Retinal pigment epithelial cell (primary cell): ENCODE measurements around the gene GPAT2.
"Not testable (repeated sequence)": the region's sequence is repeated elsewhere in the genome, so short reads cannot be mapped to it uniquely, and the experiment has no call there.

Experiments
- DNase-seq: peaks from one replicate; pipeline ENCODE4 v3.0.0-alpha.2; 2010; ENCODE audit warnings: low read depth
- H3K4me3 ChIP-seq: 2 replicates; pipeline ENCODE4 v1.5.1; 2011; ENCODE audit warnings: mild to moderate bottlenecking, low read length, control low read depth, moderate library complexity
- TF ChIP-seq, protein P1 (sequence below): conservative IDR thresholded peaks from 2 replicates; pipeline ENCODE4 v1.5.1; 2011; ENCODE audit warnings: low read depth, low read length, control low read depth, inconsistent platforms

GPAT2 gene

GRCh38 chr2:96065381-96065930 is 30.7 kb upstream of the GPAT2 start:
- no peak overlapping the region for H3K4me3 ChIP-seq
- DNase-seq: no peak
- TF ChIP-seq, protein P1, sequence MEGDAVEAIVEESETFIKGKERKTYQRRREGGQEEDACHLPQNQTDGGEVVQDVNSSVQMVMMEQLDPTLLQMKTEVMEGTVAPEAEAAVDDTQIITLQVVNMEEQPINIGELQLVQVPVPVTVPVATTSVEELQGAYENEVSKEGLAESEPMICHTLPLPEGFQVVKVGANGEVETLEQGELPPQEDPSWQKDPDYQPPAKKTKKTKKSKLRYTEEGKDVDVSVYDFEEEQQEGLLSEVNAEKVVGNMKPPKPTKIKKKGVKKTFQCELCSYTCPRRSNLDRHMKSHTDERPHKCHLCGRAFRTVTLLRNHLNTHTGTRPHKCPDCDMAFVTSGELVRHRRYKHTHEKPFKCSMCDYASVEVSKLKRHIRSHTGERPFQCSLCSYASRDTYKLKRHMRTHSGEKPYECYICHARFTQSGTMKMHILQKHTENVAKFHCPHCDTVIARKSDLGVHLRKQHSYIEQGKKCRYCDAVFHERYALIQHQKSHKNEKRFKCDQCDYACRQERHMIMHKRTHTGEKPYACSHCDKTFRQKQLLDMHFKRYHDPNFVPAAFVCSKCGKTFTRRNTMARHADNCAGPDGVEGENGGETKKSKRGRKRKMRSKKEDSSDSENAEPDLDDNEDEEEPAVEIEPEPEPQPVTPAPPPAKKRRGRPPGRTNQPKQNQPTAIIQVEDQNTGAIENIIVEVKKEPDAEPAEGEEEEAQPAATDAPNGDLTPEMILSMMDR: no peak

DNA sequence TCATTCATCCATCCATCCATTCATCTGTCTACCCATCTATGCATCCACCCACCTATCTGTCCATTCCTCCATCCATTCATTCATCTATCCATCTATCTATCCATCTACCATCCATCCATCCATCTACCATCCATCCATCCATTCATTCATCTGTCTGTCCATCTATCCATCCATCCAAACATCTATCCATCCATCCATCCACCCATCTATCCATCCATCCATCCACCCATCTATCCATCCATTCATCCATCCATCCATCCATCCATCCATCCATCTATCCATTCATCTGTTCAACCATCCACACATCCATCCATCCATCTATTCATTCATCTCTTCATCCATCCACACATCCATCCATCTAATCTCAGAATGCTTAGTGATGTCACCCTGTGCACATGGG is 30.0 kb upstream of the GPAT2 start:
- H3K4me3 ChIP-seq, DNase-seq: not testable (repeated sequence)

DNA sequence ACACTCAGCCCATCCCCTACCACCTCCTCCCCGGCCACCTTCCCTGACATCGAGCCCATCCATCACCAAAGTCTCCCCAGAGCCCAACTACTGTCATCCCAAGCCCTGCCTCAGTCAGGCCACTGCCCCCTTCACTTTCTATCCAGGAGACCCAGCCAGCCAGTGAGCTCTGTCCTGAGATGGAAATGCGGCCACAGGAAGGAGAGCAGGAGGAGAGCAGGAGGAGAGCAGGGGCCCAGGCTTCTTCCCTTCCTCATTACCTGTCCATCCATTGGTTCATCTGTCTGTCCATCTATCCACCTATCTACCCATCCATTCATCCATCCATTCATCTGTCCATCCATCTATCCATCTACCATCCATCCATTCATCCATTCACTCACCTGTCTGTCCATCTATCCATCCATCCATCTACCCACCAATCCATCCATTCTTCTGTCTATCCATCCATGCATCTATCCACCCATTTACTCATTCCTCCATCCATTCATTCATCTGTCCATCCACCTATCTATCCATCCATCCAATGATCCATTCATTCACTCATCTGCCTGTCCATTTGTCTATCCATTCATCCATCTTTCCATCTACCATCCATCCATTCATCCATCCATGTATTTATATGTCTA is 29.4 kb upstream of the GPAT2 start:
- not testable (repeated sequence) for H3K4me3 ChIP-seq, DNase-seq

- not testable (repeated sequence) for DNase-seq, H3K4me3 ChIP-seq
These were observed 28.6 kb upstream of the GPAT2 start for GRCh38 chr2:96063116-96063899.

- not testable (repeated sequence) for H3K4me3 ChIP-seq, DNase-seq
These were observed 27.8 kb upstream of the GPAT2 start for GRCh38 chr2:96062483-96062882.

- DNase-seq, H3K4me3 ChIP-seq: not testable (repeated sequence)
These were observed 27.2 kb upstream of the GPAT2 start for GRCh38 chr2:96061901-96062300.

- not testable (repeated sequence) for DNase-seq
These were observed 26.6 kb upstream of the GPAT2 start for GRCh38 chr2:96061197-96061817.

GRCh38 chr2:96060325-96060724 is 25.6 kb upstream of the GPAT2 start:
- not testable (repeated sequence) for H3K4me3 ChIP-seq, DNase-seq

More at GRCh38 chr2:96061197-96061817, 26.6 kb upstream of the GPAT2 start:
- not testable (repeated sequence) for H3K4me3 ChIP-seq

- not testable (repeated sequence) for H3K4me3 ChIP-seq, DNase-seq
These were observed 24.7 kb upstream of the GPAT2 start for GRCh38 chr2:96059443-96059842.

GRCh38 chr2:96055830-96056229 is 21.1 kb upstream of the GPAT2 start:
- DNase-seq, H3K4me3 ChIP-seq: not testable (repeated sequence)

DNA sequence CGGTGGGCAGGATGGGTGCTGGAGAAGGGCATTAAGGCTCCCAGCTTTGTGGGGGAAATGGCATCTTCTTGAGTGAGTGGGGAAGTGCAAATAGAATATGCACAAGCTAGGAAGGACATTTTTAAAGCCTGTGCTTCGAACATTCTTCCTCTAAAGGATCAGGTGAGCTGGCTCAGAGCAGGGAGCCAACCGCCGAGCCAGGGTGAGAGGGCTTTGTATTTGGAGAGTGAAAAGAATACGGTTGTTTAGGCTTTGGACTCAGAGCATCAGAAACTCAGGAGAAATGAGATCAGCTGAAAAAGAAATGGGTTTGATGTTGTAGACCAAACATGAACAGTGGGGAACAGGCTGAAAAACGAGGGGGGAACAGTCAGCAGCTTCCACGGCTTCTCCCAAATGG is 19.8 kb upstream of the GPAT2 start:
- H3K4me3 ChIP-seq, DNase-seq: not testable (repeated sequence)

DNA sequence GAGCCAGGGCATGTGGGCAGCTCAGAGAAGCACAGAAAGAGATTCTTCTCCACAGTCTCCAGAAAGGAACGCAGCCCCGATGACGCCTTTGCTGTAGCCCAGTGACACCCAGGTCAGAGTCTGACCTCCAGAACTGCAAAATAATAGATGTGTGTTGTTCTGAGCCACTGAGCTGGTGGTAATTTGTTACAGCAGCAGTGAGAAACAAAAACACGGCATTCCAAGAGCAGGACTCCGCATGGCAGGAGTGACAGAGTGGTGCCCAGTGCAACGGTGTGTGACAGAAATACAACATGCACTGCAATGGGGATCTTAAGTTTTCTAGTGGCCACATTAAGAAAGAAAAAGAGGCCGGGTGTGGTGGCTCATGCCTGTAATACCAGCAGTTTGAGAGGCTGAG is 18.7 kb upstream of the GPAT2 start:
- DNase-seq, H3K4me3 ChIP-seq: not testable (repeated sequence)

- not testable (repeated sequence) for DNase-seq, H3K4me3 ChIP-seq
These were observed 17.9 kb upstream of the GPAT2 start for GRCh38 chr2:96052632-96053031.

- DNase-seq, H3K4me3 ChIP-seq: not testable (repeated sequence)
These were observed 15.2 kb upstream of the GPAT2 start for GRCh38 chr2:96049917-96050262.
